Measurements from ENCODE around the gene TNRC6C.

TNRC6C gene

DNA sequence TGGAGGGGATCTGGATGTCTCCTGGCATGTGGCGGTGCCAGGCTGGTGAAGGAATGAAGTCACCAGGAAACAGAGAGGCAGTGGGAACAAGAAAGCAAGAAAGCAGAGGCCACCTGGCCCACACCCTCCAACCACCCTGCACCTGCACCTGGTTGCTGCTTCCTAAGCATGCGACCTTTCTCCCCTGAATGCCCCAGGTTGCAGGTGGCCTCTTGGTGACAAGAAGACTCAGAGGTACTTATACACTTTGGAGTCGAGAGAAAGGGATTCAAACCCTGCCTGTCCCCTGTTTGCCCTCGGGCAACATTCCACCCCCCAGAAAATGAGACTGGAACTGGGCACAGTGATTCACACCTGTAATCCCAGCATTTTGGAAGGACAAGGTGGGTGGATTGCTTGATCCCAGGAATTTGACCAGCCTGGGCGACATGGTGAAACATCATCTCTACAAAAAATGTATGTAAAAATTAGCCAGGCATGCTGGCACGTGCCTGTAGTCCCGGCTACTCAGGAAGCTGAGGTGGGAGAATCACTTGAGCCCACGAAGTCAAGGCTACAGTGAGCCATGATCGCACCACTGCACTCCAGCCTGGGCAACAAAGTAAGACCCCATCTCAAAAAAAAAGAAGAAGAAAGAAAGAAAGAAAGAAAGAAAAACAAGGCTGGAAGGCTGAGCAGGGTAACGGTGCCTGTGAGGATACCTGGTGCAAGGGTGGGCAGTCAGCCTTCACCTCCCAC, 34.6 kb upstream of the TNRC6C start:
- H3K9me3 ChIP-seq (ENCODE audit: control insufficient read depth, low read length), result peaks cover 6% of the 10 kb centered on the region
- no peak overlapping the region for H3K4me3 ChIP-seq (ENCODE audit: extremely low read depth, insufficient read depth, low read length, poor library complexity, severe bottlenecking)
- H3K36me3 ChIP-seq (ENCODE audit: control insufficient read depth, insufficient read depth, low read length), result no peaks in the 10 kb centered on the region
- H3K4me1 ChIP-seq (ENCODE audit: control insufficient read depth, insufficient read depth, low read length, poor library complexity, severe bottlenecking), result no peaks in the 10 kb centered on the region
- 75 to 84% methylated on average over 6 to 9 of the region's 10 CpGs for WGBS, 2 experiments (ENCODE audit: insufficient coverage in 2 of 2)
- H3K27ac ChIP-seq (ENCODE audit: low read depth, low read length, severe bottlenecking), result no peak overlapping the region

DNA sequence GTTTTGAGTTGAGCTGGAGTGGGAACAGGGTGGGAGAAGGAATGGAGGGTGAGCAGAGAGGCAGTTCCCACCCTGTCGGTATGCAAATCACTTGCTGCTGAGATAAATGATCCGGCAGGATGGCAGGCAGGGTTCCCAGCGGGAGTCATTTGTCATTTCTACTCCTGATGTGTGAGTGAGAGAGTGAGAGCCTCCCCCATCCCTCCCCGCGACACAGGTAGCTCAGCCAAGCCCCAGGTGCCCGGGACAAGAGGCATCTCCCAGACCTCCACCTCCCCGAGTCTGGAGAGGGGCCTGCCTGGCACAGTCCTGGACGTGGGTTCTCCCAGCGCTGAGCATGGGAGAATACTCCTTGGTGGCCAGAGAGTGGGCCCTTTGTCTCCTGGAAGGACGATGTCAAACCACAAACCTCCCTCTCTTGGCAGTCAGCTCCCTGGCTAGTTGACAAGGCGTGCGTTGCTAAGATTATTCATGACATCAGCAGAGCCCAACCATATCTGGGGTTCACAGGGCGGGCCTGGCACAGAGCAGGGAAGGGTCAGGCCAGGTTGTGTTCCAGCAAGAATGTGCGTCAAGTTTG, 33.7 kb upstream of the TNRC6C start:
- 21 to 42% methylated on average over 7 to 11 of the region's 14 CpGs for WGBS, 2 experiments (ENCODE audit: insufficient coverage in 2 of 2)
- no peak overlapping the region for H3K4me3 ChIP-seq (ENCODE audit: extremely low read depth, insufficient read depth, low read length, poor library complexity, severe bottlenecking)

GRCh38 chr17:77925831-77926543, 32.5 kb upstream of the TNRC6C start:
- WGBS, 2 experiments (ENCODE audit: insufficient coverage in 2 of 2), result 87 to 93% methylated on average over 10 to 11 of the region's 11 CpGs
- no peaks in the 10 kb centered on the region for H3K4me1 ChIP-seq (ENCODE audit: control insufficient read depth, insufficient read depth, low read length, poor library complexity, severe bottlenecking)
- H3K9me3 ChIP-seq (ENCODE audit: control insufficient read depth, low read length), result peaks cover 6% of the 10 kb centered on the region
- no peaks in the 10 kb centered on the region for H3K36me3 ChIP-seq (ENCODE audit: control insufficient read depth, insufficient read depth, low read length)
- no peak overlapping the region for H3K4me3 ChIP-seq (ENCODE audit: extremely low read depth, insufficient read depth, low read length, poor library complexity, severe bottlenecking)
- H3K27ac ChIP-seq (ENCODE audit: low read depth, low read length, severe bottlenecking), result no peak overlapping the region

More for the DNA sequence above, 33.7 kb upstream of the TNRC6C start:
- H3K27ac ChIP-seq (ENCODE audit: low read depth, low read length, severe bottlenecking), result no peak overlapping the region
- H3K9me3 ChIP-seq (ENCODE audit: control insufficient read depth, low read length), result peaks cover 6% of the 10 kb centered on the region
- no peaks in the 10 kb centered on the region for H3K4me1 ChIP-seq (ENCODE audit: control insufficient read depth, insufficient read depth, low read length, poor library complexity, severe bottlenecking)
- no peaks in the 10 kb centered on the region for H3K36me3 ChIP-seq (ENCODE audit: control insufficient read depth, insufficient read depth, low read length)

GRCh38 chr17:77926981-77927380, 31.5 kb upstream of the TNRC6C start:
- no peaks in the 10 kb centered on the region for H3K4me1 ChIP-seq (ENCODE audit: control insufficient read depth, insufficient read depth, low read length, poor library complexity, severe bottlenecking)
- 87 to 95% methylated on average over 2 of the region's 2 CpGs for WGBS, 2 experiments (ENCODE audit: insufficient coverage in 2 of 2)
- H3K9me3 ChIP-seq (ENCODE audit: control insufficient read depth, low read length), result peaks cover under 1% of the 10 kb centered on the region
- H3K4me3 ChIP-seq (ENCODE audit: extremely low read depth, insufficient read depth, low read length, poor library complexity, severe bottlenecking), result no peak overlapping the region
- H3K27ac ChIP-seq (ENCODE audit: low read depth, low read length, severe bottlenecking), result no peak overlapping the region
- H3K36me3 ChIP-seq (ENCODE audit: control insufficient read depth, insufficient read depth, low read length), result no peaks in the 10 kb centered on the region

- H3K27ac ChIP-seq (ENCODE audit: low read depth, low read length, severe bottlenecking), result no peak overlapping the region
- WGBS, 2 experiments (ENCODE audit: insufficient coverage in 2 of 2), result 81 to 82% methylated on average over 15 to 16 of the region's 16 CpGs
- no peaks in the 10 kb centered on the region for H3K4me1 ChIP-seq (ENCODE audit: control insufficient read depth, insufficient read depth, low read length, poor library complexity, severe bottlenecking)
- no peak overlapping the region for H3K4me3 ChIP-seq (ENCODE audit: extremely low read depth, insufficient read depth, low read length, poor library complexity, severe bottlenecking)
- H3K36me3 ChIP-seq (ENCODE audit: control insufficient read depth, insufficient read depth, low read length), result no peaks in the 10 kb centered on the region
- H3K9me3 ChIP-seq (ENCODE audit: control insufficient read depth, low read length), result no peaks in the 10 kb centered on the region
Measured at GRCh38 chr17:77927777-77928518, 30.6 kb upstream of the TNRC6C start.

DNA sequence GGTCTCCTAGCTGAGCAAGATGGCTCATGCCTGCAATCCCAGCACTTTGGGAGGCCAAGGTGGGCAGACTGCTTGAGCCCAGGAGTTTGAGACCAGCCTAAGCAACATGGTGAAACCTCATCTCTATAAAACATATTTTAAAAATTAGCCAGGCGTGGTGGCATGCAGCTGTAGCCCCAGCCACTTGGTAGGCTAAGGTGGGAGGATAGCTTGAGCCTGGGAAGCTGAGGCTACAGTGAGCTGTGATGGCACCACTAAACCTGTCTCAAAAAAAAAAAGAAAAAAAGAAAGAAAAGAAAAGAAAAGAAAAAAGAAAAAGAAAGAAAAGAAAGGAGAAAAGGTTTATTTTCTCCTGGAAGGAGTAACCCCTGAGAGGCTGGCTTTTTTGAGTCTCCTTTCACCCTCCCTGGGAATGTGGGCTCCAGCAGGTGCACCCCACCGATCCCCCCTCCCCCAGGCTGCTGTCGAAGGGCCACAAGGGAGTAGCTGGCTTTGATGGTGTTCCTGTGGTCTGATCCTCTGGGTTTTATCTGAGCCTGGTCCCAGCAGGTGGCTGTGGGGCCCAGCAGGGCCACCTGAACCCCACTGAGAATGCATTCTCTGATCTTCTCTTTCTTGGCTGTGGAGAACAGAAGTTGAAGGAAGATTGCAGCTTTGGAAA, 29.9 kb upstream of the TNRC6C start:
- H3K9me3 ChIP-seq (ENCODE audit: control insufficient read depth, low read length), result no peaks in the 10 kb centered on the region
- H3K36me3 ChIP-seq (ENCODE audit: control insufficient read depth, insufficient read depth, low read length), result no peaks in the 10 kb centered on the region
- no peak overlapping the region for H3K4me3 ChIP-seq (ENCODE audit: extremely low read depth, insufficient read depth, low read length, poor library complexity, severe bottlenecking)
- 40% methylated on average over 1 of the region's 3 CpGs; no CpG with 5 or more reads in 1 of the 2 experiments for WGBS, 2 experiments (ENCODE audit: insufficient coverage in 2 of 2)
- no peak overlapping the region for H3K27ac ChIP-seq (ENCODE audit: low read depth, low read length, severe bottlenecking)
- no peaks in the 10 kb centered on the region for H3K4me1 ChIP-seq (ENCODE audit: control insufficient read depth, insufficient read depth, low read length, poor library complexity, severe bottlenecking)

GRCh38 chr17:77929180-77929564, 29.3 kb upstream of the TNRC6C start:
- H3K9me3 ChIP-seq (ENCODE audit: control insufficient read depth, low read length), result no peaks in the 10 kb centered on the region
- H3K4me1 ChIP-seq (ENCODE audit: control insufficient read depth, insufficient read depth, low read length, poor library complexity, severe bottlenecking), result peaks cover 3% of the 10 kb centered on the region
- WGBS, 2 experiments (ENCODE audit: insufficient coverage in 2 of 2), result 73 to 82% methylated on average over 2 to 4 of the region's 6 CpGs
- no peaks in the 10 kb centered on the region for H3K36me3 ChIP-seq (ENCODE audit: control insufficient read depth, insufficient read depth, low read length)
- H3K4me3 ChIP-seq (ENCODE audit: extremely low read depth, insufficient read depth, low read length, poor library complexity, severe bottlenecking), result no peak overlapping the region
- no peak overlapping the region for H3K27ac ChIP-seq (ENCODE audit: low read depth, low read length, severe bottlenecking)

DNA sequence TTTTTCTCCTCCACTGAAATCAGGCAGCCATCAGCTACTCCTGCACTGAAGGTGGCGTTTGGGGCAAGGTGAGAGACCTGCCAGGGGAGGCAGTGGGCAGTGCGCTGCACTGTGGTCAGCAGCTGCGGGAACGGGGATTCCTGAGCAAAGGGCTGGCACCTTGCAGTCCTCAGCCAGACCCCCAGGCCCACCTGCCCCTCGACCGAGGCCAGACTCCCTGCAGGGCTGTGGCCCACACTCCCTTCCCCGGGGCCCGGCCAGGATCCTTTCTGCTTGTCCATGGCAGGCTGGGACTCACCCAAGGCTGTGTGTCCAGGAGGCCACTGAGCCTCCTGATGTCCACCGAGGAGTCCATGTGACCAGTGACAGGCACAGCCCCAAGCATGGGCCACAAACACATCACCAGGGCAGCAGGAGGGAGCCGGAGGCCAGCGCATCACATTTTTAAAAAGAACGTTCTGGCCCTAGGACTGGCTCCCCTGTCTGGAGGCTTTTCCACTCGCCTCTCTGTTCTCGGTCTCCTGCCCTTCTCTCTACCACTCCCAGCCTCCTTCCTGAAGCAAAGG, 28.5 kb upstream of the TNRC6C start:
- Histone ChIP-seq H3K27ac (ENCODE audit: low read depth, low read length, severe bottlenecking) (no peak overlapping the region), H3K9me3 (ENCODE audit: control insufficient read depth, low read length) (no peaks in the 10 kb centered on the region), H3K36me3 (ENCODE audit: control insufficient read depth, insufficient read depth, low read length) (no peaks in the 10 kb centered on the region), H3K4me1 (ENCODE audit: control insufficient read depth, insufficient read depth, low read length, poor library complexity, severe bottlenecking) (peaks cover 3% of the 10 kb centered on the region), H3K4me3 (ENCODE audit: extremely low read depth, insufficient read depth, low read length, poor library complexity, severe bottlenecking) (no peak overlapping the region)
- 84 to 85% methylated on average over 14 of the region's 14 CpGs for WGBS, 2 experiments (ENCODE audit: insufficient coverage in 2 of 2)

GRCh38 chr17:77930780-77931768, 27.4 kb upstream of the TNRC6C start:
- Histone ChIP-seq H3K4me1 (ENCODE audit: control insufficient read depth, insufficient read depth, low read length, poor library complexity, severe bottlenecking) (peaks cover 7% of the 10 kb centered on the region), H3K4me3 (ENCODE audit: extremely low read depth, insufficient read depth, low read length, poor library complexity, severe bottlenecking) (no peak overlapping the region), H3K9me3 (ENCODE audit: control insufficient read depth, low read length) (no peaks in the 10 kb centered on the region), H3K27ac (ENCODE audit: low read depth, low read length, severe bottlenecking) (no peak overlapping the region), H3K36me3 (ENCODE audit: control insufficient read depth, insufficient read depth, low read length) (no peaks in the 10 kb centered on the region)
- 59 to 76% methylated on average over 18 to 20 of the region's 24 CpGs for WGBS, 2 experiments (ENCODE audit: insufficient coverage in 2 of 2)

All from mesodermal cell (in vitro differentiated cells).